Fibroblast of lung (primary cell): ENCODE measurements around the gene SSUH2. TPM values are rescaled to one million over a fixed set of nuclear protein-coding genes. Genes with fewer than 3 reads are reported as not detected.

Experiments used
- DNase-seq, 2 donors: peaks; one replicate each; pipeline versions ENCODE4 v3.0.0 to v3.0.0-alpha.2; 2010; ENCODE audit warnings: low read depth in 2 of 2
- H2AFZ ChIP-seq: 2 replicates; pipeline ENCODE4 v1.5.1; 2012; ENCODE audit warnings: low read length, control low read depth, inconsistent platforms
- H3K27ac ChIP-seq: 2 replicates; pipeline ENCODE4 v1.5.1; 2011; ENCODE audit warnings: low read length, control low read depth; ENCODE audit not compliant: insufficient read depth
- H3K27me3 ChIP-seq: 2 replicates; pipeline ENCODE4 v1.5.1; 2011; ENCODE audit warnings: mild to moderate bottlenecking, low read length; ENCODE audit not compliant: control insufficient read depth, insufficient read depth
- H3K36me3 ChIP-seq: 2 replicates; pipeline ENCODE4 v1.5.1; 2011; ENCODE audit warnings: low read length; ENCODE audit not compliant: control insufficient read depth, insufficient read depth
- H3K4me1 ChIP-seq: 2 replicates; pipeline ENCODE4 v1.5.1; 2011; ENCODE audit warnings: low read length; ENCODE audit not compliant: control insufficient read depth, insufficient read depth; ENCODE audit errors: extremely low read depth
- H3K4me2 ChIP-seq: 2 replicates; pipeline ENCODE4 v1.5.1; 2011; ENCODE audit warnings: low read length, control low read depth; ENCODE audit not compliant: insufficient read depth; ENCODE audit errors: extremely low read depth
- H3K4me3 ChIP-seq, 4 experiments: fragments of 200-600 bp in 1 of 4; sonication (generic) in 1 of 4; replicated peaks in 1 of 4; 2 replicates each; pipeline ENCODE4 v1.5.1; 2011 to 2016; ENCODE audit warnings: low read length in 4 of 4, low read depth in 3 of 4, mild to moderate bottlenecking in 3 of 4, control low read depth in 2 of 4, inconsistent platforms in 1 of 4, mixed read lengths in 1 of 4; ENCODE audit not compliant: insufficient read depth in 1 of 4; ENCODE audit errors: control extremely low read depth in 1 of 4
- H3K79me2 ChIP-seq: 2 replicates; pipeline ENCODE4 v1.5.1; 2012; ENCODE audit warnings: mild to moderate bottlenecking, low read length, inconsistent platforms; ENCODE audit not compliant: control insufficient read depth, insufficient read depth
- H3K9ac ChIP-seq: 2 replicates; pipeline ENCODE4 v1.5.1; 2011; ENCODE audit warnings: mild to moderate bottlenecking, low read length, control low read depth; ENCODE audit not compliant: insufficient read depth
- H3K9me3 ChIP-seq: 2 replicates; pipeline ENCODE4 v1.5.1; 2012; ENCODE audit warnings: low read depth, low read length; ENCODE audit not compliant: control insufficient read depth, insufficient read depth
- H4K20me1 ChIP-seq: 2 replicates; pipeline ENCODE4 v1.5.1; 2011; ENCODE audit warnings: low read length; ENCODE audit not compliant: control insufficient read depth, insufficient read depth; ENCODE audit errors: extremely low read depth
- EZH2 ChIP-seq: IDR thresholded peaks from 2 replicates; pipeline ENCODE4 v1.5.1; 2012; ENCODE audit warnings: low read length, control low read depth, mild to moderate bottlenecking; ENCODE audit errors: missing control alignments
- polyA plus RNA-seq, 2 donors: library from polyadenylated mRNA; depleted of rRNA in 1 of 2; stranded (reverse) in 1 of 2; unstranded in 1 of 2; fragments of >200 nt; gene quantifications; 2 replicates each; pipeline ENCODE4 v1.2.1, GENCODE V29; 2011 to 2012; ENCODE audit warnings: missing spikeins in 1 of 2
- total RNA-seq: library from RNA; depleted of rRNA; stranded (reverse); fragments of >200 nt; gene quantifications from 2 replicates; pipeline ENCODE4 v1.2.1, GENCODE V29; 2014
- TF ChIP-seq, protein P1 (sequence below), 2 donors: IDR thresholded peaks in 1 of 2; conservative IDR thresholded peaks in 1 of 2; 1 replicate in 1 of 2; 2 replicates in 1 of 2; pipeline ENCODE4 v1.5.1; 2011 to 2012; ENCODE audit warnings: low read length in 2 of 2, control low read depth in 1 of 2, inconsistent platforms in 1 of 2, low read depth in 1 of 2, mild to moderate bottlenecking in 1 of 2

SSUH2 gene
- total and polyA plus RNA-seq, 2 donors (not counting 1 experiment from before 2014, with no cell fraction given) = 0.02 TPM; not detected in 1

DNA sequence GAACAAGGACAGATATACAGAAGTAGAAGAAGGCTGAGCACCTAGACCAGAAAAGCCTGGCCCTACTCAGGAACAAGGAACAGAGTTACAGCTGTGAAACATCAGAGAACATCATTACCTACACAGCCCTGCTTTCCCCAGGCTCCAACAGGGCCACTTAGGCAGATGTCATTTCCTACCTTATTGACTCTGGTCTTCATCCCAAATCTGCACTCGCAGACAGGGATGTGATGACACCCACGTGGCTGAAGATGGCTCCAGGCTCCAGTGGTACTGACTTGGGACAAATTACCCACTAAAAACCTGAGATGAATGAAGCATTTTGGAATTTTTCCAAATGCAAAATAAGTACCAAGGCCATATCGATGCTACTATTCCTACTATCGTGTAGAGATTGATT is 18.0 kb upstream of the SSUH2 start:
- DNase-seq = no peak
- Histone ChIP-seq H4K20me1 (no peaks in the 10 kb centered on the region), H3K4me1 (no peaks in the 10 kb centered on the region)

DNA sequence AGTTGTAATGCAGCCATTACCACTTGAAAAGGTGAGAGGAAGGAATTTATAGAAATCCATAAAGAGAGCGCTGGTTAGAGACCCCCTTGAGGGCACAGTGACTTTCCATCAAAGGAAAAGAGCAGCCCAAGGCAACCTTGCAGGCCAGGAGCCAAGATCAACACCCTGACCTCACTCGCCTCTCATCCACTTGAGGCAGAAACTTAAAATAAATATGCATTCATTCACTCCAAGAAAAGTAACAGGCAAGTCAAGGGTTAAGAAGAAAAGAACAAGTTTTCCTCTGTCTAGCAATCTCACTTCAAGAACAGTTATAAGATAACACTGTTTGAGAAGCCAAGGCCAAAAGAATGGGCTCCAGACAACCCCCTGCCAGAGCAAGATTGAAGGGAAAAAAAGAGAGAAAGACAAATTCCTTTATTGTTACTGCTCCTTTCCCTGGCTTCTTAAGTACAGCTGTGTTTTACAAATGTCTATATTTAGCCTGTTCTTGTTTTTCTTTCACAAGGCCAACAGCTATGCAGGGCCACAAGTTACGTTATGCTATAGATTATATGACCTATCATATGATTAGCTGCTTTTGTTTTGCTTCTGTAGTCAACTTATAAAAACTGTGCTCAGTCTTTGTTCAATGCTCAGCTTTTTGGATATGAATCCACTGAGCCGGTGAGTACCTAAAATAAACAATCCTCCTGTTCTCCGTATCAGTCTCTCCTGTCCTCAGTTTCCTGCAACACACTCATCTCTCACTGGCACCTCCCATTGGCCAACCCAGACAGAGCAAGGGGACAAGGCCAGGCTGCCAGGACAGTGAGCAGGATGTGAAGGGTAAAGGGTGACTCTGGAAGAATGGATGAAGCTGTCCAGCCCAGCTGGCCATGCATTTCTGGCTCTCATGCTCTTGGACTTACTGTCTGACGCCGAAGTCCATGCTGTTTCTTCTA is 15.8 kb upstream of the SSUH2 start:
- Histone ChIP-seq H2AFZ (no peak overlapping the region), H3K9me3 (no peaks in the 10 kb centered on the region), H4K20me1 (no peaks in the 10 kb centered on the region), H3K4me3 (no peak overlapping the region), H3K9ac (no peak overlapping the region), H3K36me3 (no peaks in the 10 kb centered on the region), H3K27ac (no peak overlapping the region), H3K4me1 (no peaks in the 10 kb centered on the region), H3K4me2 (no peak overlapping the region), H3K79me2 (no peaks in the 10 kb centered on the region), H3K27me3 (no peaks in the 10 kb centered on the region)
- DNase-seq = peak; percentile 72 to 86
- TF ChIP-seq, protein P1, sequence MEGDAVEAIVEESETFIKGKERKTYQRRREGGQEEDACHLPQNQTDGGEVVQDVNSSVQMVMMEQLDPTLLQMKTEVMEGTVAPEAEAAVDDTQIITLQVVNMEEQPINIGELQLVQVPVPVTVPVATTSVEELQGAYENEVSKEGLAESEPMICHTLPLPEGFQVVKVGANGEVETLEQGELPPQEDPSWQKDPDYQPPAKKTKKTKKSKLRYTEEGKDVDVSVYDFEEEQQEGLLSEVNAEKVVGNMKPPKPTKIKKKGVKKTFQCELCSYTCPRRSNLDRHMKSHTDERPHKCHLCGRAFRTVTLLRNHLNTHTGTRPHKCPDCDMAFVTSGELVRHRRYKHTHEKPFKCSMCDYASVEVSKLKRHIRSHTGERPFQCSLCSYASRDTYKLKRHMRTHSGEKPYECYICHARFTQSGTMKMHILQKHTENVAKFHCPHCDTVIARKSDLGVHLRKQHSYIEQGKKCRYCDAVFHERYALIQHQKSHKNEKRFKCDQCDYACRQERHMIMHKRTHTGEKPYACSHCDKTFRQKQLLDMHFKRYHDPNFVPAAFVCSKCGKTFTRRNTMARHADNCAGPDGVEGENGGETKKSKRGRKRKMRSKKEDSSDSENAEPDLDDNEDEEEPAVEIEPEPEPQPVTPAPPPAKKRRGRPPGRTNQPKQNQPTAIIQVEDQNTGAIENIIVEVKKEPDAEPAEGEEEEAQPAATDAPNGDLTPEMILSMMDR (conservative IDR thresholded peaks at IDR 0.05 in 1 of 2, IDR thresholded peaks at IDR 0.05 in 1 of 2; ENCODE audit: low read depth in 1 of 2, low read length in 2 of 2) = no peak
- TF ChIP-seq EZH2 = no peak

More for the DNA sequence above, 18.0 kb upstream of the SSUH2 start:
- no peaks in the 10 kb centered on the region for H3K79me2 ChIP-seq
- no peak overlapping the region for H3K9ac ChIP-seq
- no peak for TF ChIP-seq EZH2
- TF ChIP-seq, protein P1 (conservative IDR thresholded peaks at IDR 0.05 in 1 of 2, IDR thresholded peaks at IDR 0.05 in 1 of 2; ENCODE audit: low read depth in 1 of 2, low read length in 2 of 2) = no peak
- no peaks in the 10 kb centered on the region for H3K9me3 ChIP-seq
- H3K27ac ChIP-seq = no peak overlapping the region
- H3K27me3 ChIP-seq = peaks cover 5% of the 10 kb centered on the region
- no peaks in the 10 kb centered on the region for H3K36me3 ChIP-seq
- H2AFZ ChIP-seq = no peak overlapping the region
- no peak overlapping the region for H3K4me2 ChIP-seq
- H3K4me3 ChIP-seq = no peak overlapping the region

DNA sequence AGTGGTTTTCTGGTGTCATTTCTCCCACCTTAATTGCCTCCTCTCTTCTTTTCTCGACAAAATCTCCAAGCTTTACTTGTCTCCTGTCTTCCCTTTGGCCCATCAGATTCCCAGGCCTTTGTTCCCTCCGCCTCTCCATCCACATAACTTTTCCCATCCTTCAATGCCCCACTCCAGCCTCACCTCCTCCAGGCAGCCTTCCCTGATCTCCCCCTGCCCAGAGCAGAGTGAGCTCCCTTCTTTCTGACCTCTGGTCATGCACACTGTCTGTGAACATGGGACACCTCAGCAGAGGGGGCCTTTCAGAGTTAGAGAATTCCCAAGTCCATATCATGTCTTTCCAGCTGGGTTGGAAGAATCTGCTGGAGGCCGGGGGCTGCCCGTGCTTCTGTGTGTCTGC is 14.6 kb upstream of the SSUH2 start:
- Histone ChIP-seq H3K27ac (no peak overlapping the region), H3K4me1 (no peaks in the 10 kb centered on the region), H3K9me3 (no peaks in the 10 kb centered on the region), H4K20me1 (no peaks in the 10 kb centered on the region), H3K36me3 (no peaks in the 10 kb centered on the region), H2AFZ (no peak overlapping the region), H3K4me2 (no peak overlapping the region), H3K9ac (no peak overlapping the region), H3K79me2 (no peaks in the 10 kb centered on the region), H3K4me3 (no peak overlapping the region), H3K27me3 (no peaks in the 10 kb centered on the region)
- DNase-seq = no peak
- TF ChIP-seq, protein P1 (conservative IDR thresholded peaks at IDR 0.05 in 1 of 2, IDR thresholded peaks at IDR 0.05 in 1 of 2; ENCODE audit: low read depth in 1 of 2, low read length in 2 of 2) = no peak
- no peak for TF ChIP-seq EZH2
